Measurements from ENCODE around the gene HMCN2.
"Not testable (repeated sequence)": the region's sequence is repeated elsewhere in the genome, so short reads cannot be mapped to it uniquely, and the experiment has no call there.

The HMCN2 gene

DNA sequence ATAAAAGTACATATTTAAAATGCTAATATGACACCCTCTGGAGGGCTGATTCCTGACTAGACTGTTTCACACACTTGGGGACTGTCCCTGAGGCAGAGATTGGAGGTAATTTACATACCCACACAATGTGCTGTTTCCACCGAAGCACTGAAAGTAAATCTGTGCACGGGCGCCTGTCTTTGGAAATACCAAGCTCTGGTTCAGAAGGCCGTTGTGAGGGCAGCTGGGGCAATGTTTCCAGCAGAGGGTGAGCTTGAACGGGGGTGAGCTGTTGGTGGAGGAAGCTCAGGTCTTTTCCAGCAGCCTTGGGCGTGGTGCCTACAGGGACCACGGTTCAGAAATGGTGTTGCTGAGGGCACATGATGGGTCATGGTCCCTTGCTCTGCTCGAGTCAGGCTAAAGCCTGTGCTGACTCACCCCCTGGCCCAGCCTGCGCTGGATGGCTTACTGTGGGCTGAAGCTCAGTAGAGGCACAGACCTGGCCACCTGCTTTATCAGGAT lies 25.8 kb upstream of the HMCN2 start:
- peak; percentile 55 for DNase-seq

DNA sequence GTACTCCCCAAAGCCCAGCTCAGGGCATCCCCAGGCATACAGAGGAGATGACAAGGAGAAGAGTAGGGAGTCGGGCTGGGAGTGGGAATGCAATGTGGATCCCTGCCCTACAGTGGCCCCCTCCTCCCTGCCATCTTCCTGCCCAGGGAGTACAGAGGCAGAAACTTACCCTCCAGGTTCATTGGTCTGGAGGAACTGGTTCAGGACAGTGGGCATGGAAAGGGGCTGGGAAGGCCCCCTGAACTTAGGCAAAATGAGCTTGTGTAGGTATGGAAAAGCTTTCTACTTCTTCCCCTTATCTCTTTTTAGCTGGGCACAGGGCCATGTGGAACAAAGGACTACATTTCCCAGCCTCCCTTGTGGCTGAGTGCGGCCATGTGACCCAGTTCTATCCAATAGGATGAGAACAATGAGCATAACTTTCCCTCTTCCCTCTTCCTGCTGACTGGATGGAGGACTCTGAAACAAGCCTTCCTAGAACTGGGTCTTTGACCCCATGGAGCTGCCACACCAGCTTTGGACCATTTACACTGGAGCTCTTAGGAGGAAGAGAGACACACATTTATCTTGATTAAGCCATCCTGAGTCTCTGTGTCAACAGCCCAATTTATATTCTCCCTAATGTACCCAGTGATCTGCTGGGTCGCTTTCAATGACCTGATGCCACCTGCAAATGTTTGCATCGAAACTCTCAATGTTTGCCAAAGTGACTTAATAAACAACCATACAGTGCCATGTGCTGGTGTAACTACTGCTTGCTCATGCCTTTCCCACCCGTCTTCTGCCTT lies 25.0 kb upstream of the HMCN2 start:
- peak; percentile 70 for DNase-seq

DNA sequence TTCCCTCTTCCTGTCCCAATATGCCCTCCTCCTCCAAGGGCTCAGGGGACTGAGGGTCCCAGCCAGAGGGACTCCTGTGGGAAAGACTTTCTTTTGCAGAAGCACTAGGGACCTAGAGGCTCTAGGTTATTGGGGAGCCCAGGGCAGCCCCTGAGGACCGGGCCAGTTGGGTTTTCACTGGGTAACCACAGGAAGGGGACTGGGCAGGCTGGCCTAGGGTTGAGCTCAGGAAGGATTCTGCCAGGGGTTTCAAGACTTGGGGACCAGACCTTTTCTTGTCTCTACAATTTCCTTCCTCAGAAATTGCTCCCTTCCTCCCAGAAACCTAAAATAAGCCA lies 24.4 kb upstream of the HMCN2 start:
- peak; percentile 24 for DNase-seq

DNA sequence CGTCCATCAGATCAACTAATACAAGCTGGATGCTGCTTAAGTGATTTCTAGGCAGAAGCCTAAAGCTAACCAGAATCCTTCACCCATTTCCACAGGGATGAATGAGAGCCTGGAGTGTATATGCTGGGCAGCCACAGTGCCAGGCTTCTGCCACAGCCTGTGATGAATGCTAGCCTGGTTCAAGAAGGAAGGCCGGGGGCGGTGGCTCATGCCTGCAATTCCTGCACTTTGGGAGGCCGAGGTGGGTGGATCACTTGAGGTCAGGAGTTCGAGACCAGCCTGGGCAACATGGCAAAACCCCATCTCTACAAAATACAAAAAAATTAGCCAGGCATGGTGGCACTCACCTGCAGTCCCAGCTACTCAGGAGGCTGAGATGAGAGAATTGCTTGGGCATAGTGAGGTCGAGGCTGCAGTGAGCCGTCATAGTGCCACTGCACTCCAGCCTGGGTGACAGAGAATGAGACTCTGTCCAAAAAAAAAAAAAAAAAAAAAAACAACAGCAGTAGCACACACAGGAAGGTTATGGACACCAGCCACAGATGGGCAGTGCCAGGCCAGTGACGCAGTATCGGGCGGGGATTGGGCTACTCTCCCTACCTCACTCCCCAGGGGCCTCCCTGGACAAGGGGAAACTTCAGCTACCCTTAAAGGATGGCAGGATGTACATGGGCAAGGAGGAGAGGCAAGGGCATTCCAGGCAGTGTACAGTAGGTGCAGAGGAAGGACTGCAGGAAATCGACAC lies 23.1 kb upstream of the HMCN2 start:
- peak; percentile 40 for DNase-seq

DNA sequence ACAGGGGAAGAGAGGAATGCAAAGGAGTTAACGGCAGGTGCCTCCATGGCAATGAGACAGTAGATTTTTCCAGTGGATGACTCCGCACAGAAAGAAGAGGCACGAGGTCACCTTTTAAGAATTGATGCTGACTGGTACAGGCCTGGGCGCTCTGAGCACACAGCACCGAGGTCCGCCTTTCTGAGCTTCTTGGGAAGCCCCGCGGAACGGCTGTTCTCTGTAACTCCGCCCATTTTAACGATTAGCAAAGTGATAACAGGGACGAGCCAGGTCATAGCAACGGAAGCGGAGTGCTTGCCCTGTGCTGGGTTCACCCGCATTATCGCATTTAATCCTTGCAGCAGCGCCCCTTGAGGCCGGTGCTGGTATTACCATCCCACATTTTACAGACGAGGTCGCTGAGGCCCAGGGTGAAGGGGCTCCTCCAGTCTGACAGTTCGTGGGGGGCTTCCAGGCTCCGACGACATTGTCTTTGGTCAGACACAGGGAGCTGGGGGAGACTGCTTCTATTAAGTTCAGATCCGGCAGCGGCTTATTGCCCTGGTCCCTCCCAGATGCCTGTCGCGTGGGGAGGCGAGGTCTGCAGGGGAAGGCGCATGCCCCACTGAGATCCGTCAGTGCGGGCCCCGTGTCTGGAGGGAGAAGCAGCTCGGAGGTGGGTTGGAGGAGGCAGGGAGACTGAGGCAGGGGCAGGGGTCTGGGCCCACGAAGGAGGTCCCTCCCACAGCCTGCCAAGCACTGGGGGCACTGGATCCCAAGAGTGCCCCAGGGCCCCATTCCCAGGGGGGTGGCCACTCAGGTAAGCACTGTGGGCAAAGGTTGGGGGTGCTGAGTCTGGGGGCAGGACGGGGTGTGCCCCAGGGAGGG lies 22.3 kb upstream of the HMCN2 start:
- DNase-seq, result peak; percentile 86

DNA sequence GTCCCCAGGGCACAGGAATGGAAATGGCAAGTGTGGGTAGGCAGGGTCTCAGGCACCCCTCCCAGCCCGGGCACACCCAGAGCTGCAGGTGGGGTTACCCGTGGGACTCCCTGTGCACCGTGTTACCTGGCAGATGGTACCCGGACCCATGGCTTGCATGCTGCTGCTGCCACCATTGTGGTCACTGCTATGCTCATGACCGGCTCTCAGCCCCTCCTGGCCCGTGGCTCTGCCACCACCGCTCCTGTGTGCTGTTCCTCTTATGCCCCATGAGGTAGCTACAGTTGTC lies 21.7 kb upstream of the HMCN2 start:
- DNase-seq, result peak; percentile 40

DNA sequence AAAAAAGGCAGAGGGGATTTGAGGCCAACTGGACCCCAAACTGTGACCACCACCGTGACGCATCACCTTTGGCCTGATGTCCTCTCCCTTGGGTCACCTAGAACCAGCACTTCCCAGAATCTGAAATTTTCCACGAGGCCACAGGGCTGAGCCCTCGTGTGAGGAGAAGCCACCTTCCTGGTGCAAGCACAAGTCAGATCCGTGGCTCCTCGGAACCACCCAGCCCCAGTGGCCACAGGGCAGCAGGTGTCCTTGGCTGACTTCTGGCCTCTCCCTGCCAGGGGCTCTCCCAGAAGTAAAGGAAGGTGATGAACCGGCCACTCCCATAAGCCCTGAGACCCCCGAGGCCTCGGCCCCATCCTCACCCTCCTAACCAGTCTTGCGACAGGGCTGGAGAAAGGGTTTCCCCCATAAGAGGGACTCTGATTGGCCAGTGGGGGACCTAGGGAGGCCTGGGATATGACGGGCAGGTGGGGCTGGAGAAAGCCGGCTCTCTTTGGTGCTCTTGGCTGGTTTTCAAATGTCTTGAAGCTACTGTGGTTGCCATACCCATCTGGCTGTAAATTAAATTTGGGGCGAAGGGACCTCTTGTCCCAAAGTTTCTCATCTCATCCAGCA lies 20.9 kb upstream of the HMCN2 start:
- peak; percentile 46 for DNase-seq

DNA sequence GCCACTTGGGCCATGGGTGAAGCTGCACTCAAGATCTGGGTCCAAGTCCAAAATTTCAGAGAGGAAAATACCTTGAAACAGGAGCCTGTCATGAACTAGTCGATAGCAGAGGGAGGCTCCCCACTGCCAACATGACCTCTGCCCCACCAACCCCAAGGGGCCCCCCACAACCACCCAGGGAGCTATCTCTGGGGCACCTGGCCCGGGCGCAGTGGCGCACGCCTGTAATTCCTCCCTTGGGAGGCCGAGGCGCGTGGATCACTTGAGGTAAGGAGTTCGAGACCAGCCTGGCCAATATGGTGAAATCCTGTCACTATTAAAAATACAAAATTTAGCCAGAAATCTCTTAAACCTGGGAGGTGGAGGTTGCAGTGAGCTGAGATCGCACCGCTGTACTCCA lies 20.1 kb upstream of the HMCN2 start:
- DNase-seq, result peak; percentile 29

DNA sequence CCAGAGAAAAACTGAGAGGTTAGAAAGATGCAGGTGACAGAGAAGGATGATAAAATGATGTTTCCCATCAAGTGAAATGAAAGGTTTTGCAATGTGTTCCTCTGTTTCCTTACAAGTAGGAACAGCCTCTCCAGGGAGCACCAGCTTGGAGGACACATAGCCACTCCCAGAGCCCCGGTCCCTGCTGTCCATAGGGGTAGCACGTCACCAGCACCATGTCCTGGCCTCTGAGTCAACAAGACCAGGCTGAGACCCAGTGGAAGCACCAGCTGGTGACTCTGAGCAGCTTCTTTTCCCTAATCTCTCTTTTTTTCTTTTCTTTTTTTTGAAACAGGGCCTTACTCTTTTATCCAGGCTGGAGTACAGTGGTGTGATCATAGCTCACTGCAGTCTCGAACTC lies 19.4 kb upstream of the HMCN2 start:
- DNase-seq, result peak; percentile 44

DNA sequence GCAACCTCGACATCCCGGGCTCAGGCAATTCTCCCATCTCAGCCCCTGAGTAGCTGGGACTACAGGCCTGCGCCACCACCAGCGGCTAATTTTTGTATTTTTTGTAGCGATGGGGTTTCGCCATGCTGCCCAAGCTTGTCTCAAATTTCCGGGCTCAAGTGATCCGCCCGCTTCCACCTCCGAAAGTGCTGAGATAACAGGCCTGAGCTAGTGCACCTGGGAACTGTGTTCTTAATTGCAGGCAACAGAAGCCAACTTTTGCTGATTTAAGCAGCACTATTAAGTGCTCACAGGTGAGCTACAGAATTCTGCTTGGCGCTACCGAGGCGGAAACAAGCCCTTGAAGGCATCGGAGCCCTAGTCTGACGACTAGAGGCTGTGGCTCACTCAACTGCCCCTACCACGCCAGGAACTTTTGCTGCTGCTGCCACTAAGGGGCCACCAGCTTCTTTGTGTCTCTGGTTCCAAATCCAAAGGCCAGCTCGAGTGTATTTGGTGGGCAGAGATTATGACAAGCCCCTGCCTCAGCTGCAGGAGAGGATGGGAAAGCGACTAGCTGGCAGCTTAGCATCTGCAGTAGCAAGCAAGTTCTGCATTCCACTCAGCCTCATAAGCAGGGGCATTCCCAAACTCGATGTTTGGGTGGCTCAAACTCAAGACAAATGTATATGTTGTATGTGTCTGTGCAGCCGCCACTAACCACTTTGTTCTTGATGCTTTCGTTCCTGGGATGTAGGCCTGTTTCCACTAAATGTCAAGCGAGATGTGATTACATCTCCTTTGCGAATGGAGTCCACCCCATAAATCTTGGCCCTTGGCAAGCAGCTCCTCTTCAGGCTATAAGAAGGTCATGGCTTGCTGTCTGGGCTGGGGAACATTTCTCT lies 10.6 kb upstream of the HMCN2 start:
- no peak for DNase-seq

DNA sequence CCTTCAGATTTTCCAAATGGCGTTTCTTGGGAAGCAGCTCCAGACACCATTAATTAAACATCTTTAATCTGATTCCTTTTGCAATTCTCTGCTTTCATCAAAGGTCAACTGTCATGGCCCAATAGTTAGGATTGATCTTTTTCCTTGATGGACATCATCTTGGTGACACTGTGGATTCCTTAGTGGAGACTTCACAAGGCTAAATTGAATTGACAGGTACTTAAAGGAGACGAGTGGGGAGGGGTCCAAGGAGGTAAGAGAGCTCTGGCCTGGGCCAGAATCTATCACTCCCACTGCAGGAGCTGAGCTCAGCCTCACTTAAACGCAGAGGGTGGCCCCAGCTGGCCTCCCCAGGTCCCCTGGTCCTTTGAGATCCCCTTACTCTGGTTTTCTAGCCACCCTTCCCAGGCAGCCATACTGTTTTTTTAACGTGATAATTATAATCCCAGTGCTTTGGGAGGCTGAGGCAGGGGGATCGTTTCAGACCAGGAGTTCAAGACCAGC lies 9.9 kb upstream of the HMCN2 start:
- DNase-seq, result no peak

DNA sequence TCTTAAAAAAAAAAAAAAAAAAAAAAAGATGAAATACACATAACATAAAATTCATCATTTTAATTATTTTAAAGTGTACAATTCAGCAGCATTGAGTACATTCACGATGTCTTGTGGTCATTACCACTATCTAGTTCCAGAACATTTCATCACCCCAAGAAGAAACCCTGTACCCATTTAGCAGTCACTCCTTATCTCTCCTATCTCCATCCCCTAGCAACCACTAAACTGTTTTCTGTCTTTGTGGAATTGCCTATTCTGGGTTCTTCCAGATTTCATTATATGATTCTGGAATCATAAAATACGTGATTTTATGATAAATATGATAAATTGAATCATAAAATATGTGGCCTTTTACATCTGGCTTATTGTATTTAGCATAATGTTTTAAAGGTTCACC lies 8.9 kb upstream of the HMCN2 start:
- DNase-seq, result no peak

DNA sequence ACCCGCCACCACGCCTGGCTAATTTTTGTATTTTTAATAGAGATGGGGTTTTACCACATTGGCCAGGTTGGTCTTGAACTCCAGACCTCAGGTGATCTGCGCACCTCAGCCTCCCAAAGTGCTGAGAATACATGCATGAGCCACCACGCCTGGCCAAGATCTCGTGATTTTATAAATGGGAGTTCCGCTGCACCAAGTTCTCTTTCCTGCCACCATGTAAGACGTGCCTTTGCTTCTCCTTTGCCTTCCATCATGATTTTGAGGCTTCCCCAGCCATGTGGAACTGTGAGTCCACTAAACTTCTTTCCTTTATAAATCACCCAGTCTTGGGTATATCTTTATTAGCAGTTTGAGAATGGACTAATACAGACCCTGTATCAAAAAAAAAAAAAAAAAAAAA lies 7.4 kb upstream of the HMCN2 start:
- not testable (repeated sequence) for DNase-seq

DNA sequence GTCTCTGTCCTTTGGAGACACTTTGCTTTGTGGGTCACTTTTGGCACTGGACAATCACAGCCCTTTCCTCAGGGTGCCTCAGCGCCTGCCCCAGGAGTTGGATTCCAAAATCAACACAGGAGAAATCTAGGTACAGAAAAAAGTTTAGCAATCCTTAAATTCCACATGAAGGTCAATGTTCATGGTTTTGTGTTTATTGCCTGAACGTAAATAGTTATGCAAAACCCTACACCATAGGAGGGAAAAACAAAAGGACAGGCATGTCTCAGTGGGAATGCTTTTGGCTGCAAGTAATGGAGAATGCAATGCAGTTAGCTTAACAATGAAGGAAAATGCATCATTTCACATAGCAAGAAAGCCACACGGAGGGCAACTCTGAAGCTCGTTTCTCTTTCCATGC lies 6.5 kb upstream of the HMCN2 start:
- no peak for DNase-seq

DNA sequence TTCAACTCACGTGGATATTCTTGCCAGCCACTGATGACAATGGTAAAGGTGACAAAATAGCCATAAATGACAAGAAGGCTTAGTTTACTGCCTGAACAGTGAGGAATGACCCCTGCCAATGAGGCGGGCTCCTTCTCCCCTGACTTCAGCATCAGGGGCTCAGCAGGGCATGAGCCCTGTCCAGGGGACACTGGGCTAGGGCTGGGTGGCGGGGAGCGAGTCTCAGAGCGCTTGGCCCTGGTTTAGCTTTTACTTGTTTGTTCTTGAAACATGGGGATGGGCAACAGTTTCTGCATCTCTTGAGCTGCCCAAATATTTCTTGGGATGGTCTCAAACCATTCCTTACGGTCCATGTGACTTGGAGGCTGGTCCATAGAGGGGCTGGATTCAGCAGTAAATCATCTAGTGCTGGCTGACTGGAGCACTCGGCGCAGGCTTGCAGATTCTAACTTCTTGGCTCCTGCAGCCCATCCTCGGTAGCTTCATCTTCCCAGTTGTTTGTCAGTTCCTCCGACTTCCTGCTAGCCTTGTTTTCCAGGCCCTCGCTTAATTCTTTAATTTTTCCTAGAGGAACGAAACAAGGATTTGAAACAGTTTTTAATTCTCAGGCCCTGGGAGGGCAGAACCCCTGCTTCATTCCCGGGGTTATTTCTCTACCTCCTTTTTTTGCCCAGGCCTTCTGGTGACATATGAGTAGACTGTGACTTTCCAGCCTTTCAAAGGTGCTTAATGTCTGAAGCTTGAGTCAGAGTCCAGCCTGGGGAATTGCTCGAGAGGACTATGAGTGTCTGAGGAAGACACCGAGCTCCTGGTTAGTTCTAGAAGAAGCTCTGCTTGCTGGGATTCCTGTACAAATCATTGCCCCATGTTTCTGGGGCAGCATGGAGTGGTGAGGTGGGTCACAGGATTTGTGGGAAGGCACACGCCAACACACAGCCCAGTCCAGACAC lies 4.5 kb upstream of the HMCN2 start:
- DNase-seq, result no peak

DNA sequence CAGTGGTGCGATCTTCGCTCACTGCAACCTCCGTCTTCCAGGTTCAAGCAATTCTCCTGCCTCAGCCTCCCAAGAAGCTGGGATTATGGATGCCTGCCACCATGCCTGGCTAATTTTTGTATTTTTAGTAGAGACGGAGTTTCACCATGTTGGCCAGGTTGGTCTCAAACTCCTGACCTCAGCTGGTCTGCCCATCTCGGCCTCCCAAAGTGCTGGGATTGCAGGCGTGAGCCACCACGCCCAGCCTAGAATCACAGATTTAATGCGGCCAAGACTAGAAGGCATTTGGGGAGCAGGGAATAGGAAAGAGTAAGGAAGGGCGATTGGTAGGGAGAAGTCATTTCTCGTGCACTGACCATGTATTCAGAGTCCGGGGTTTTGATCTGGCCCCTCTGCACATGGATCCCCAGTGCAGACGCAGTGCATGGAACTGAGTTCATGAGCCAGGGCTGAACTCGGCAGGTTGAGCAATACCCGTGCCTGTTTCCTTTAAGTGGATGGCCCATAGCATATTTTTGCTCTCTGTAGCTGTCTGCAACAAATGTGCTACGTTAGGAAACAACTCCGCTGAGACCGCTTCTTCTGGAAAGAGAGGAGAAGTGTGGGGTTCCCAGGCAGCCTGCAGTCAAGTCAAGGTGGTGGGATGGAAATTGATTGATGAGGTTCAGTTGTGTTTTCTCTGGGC lies 3.4 kb upstream of the HMCN2 start:
- DNase-seq, result no peak

DNA sequence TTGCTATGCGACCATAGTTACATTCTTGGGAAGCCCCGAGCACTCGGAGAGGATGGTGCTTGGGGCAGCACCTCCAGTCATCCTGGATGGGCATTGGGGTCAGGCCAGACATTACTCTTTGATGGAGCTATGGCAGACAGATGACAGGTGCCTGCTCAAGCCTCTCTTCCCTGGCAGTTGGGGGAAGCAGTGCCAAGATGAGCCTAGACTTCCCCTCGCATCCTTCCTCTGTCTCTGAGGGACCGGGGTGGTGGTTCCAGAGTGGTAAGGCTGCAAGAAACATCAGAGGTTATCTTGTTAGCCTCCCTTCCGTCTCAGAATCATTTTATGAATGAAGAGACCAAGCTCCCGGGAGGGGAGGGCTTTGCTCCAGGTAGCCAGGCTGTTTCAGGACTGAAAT lies 2.8 kb upstream of the HMCN2 start:
- no peak for DNase-seq

DNA sequence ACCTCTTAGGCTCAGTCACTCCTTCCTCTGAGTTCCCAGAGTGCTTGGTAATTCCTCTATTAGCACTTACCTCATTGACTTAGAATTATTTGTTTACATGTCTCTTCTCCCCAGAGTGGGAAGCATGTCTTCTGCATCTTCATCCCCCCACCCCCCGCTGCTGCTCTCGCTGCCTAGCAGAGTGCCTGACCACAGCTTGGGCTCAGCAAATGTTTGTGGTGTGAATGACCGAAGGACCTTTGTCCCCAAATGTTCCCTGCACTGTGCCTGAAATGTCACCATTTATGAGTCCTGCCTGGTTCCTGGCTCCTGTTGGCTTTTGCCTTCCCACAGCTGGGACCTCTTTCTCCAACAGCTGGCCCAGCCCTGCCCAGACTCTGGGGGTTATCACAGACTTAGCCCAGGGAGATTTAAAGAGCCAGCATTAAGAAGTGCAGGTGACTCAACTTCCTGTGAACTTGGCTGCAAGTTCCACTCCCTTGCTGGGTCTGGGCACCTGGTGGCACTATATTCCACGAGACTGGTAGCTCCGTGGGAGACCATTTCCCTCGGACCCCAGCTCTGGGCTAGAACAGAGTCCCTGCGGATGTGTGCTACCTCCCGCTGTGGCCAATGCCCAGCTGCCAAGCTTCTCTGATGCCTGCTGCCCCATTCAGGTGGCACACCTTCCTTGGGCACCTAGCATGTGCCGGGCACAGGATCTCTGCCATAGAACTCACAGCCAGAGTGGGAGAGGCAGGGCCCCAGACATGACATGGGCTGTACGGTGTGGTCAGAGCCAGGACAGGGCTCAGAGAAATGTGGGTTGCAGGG lies 1.8 kb upstream of the HMCN2 start:
- DNase-seq, result no peak

Data from islet precursor cell (in vitro differentiated cells).